Smooth muscle cell (in vitro differentiated cells): ENCODE results near the gene PIK3C2G. TPM values are rescaled to one million over a fixed set of nuclear protein-coding genes. Genes with fewer than 3 reads are reported as not detected.

Experiments
- DNase-seq: peaks from one replicate; lab custom pipeline; 2025; ENCODE audit not compliant: unreplicated experiment; lab: John Stamatoyannopoulos, UW
- H2AFZ ChIP-seq: fragments of 200-600 bp; sonication (generic); 2 replicates; pipeline ENCODE4 v1.6.0; 2016; ENCODE audit warnings: antibody characterized with exemption, low read depth, mild to moderate bottlenecking
- H3F3A ChIP-seq: fragments of 200-600 bp; sonication (generic); 2 replicates; pipeline ENCODE4 v1.6.0; 2017; ENCODE audit warnings: antibody characterized with exemption, low read depth
- H3K27ac ChIP-seq: fragments of 200-600 bp; sonication (generic); 2 replicates; pipeline ENCODE4 v1.5.1; 2016; ENCODE audit warnings: low read depth, mild to moderate bottlenecking
- H3K27me3 ChIP-seq: fragments of 200-600 bp; sonication (generic); 2 replicates; pipeline ENCODE4 v1.6.1; 2016; ENCODE audit warnings: low read depth, mild to moderate bottlenecking
- H3K36me3 ChIP-seq: fragments of 200-600 bp; sonication (generic); 2 replicates; pipeline ENCODE4 v1.5.1; 2016; ENCODE audit warnings: low read depth
- H3K4me1 ChIP-seq: fragments of 200-600 bp; sonication (generic); 2 replicates; pipeline ENCODE4 v1.5.1; 2016; ENCODE audit warnings: low read depth
- H3K4me2 ChIP-seq: fragments of 200-600 bp; sonication (generic); 2 replicates; pipeline ENCODE4 v1.6.0; 2016; ENCODE audit warnings: mild to moderate bottlenecking
- H3K4me3 ChIP-seq: fragments of 200-600 bp; sonication (generic); 2 replicates; pipeline ENCODE4 v1.5.1; 2016; ENCODE audit warnings: mild to moderate bottlenecking
- H3K79me2 ChIP-seq: fragments of 200-600 bp; sonication (generic); 2 replicates; pipeline ENCODE4 v1.6.0; 2016; ENCODE audit warnings: low read depth, mild to moderate bottlenecking
- H3K9ac ChIP-seq: fragments of 200-600 bp; sonication (generic); 2 replicates; pipeline ENCODE4 v1.6.0; 2016; ENCODE audit warnings: low read depth
- H3K9me3 ChIP-seq: fragments of 200-600 bp; sonication (generic); replicated peaks from 2 replicates; pipeline ENCODE4 v1.5.1; 2016; ENCODE audit warnings: low read depth
- H4K20me1 ChIP-seq: fragments of 200-600 bp; sonication (generic); 2 replicates; pipeline ENCODE4 v1.6.0; 2016; ENCODE audit warnings: low read depth
- CTCF ChIP-seq: fragments of 200-600 bp; sonication (generic); IDR thresholded peaks from 2 replicates; pipeline ENCODE4 v1.5.1; 2017; ENCODE audit warnings: borderline replicate concordance, mild to moderate bottlenecking, antibody characterized with exemption; ENCODE audit not compliant: insufficient read depth, poor library complexity, severe bottlenecking
- WGBS: methylation state at CpG from one replicate; pipeline ENCODE4 v1.1.7; 2016; ENCODE audit warnings: low lambda C conversion rate; 5-methylcytosine and 5-hydroxymethylcytosine counted together
- polyA plus RNA-seq: library from polyadenylated mRNA; unstranded; fragments of >200 nt; fragmentation: Nextera tagmentation; extraction: Ambion mirVana; gene quantifications from 2 replicates; pipeline ENCODE4 v1.2.1, GENCODE V29; 2016
- total RNA-seq: library from RNA; depleted of rRNA; stranded (reverse); fragments of >200 nt; gene quantifications from 2 replicates; pipeline ENCODE4 v1.2.3, GENCODE V29; 2014

The PIK3C2G gene
- total and polyA plus RNA-seq, 2 experiments from 2014 or later, result 0.63 TPM; not detected in 1

DNA sequence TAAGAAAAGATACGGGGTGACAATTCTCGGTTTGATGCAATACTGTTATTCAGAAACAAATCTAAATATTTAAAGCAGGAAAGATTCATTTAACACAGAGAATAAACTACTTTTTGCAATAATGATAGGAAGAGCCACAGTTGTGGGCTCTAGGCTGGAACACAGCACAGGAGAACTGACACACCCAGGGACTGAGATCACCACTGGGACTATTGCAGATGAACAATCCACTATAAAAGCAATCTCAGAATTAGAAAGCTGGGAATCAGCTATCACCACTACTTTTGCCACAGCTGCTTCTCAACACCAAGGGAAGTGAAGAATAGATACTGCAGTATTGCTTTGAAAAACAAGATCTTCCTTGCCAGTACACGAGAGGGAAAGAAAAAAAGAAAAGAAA is 4.1 kb upstream of the PIK3C2G start:
- no peaks in the 10 kb centered on the region for H4K20me1 ChIP-seq
- H3K27ac ChIP-seq, result no peak overlapping the region
- DNase-seq, result no peak
- WGBS, result 91% methylated on average over 3 of the region's 3 CpGs
- no peak overlapping the region for H2AFZ ChIP-seq
- no peaks in the 10 kb centered on the region for H3K9me3 ChIP-seq
- H3K4me1 ChIP-seq, result no peaks in the 10 kb centered on the region
- H3K4me2 ChIP-seq, result no peak overlapping the region
- no peak overlapping the region for H3K9ac ChIP-seq
- peaks cover 4% of the 10 kb centered on the region for H3K27me3 ChIP-seq
- H3K36me3 ChIP-seq, result no peaks in the 10 kb centered on the region
- no peaks in the 10 kb centered on the region for H3K79me2 ChIP-seq
- no peak overlapping the region for H3K4me3 ChIP-seq
- H3F3A ChIP-seq, result no peaks in the 10 kb centered on the region
- no peak for TF ChIP-seq CTCF

DNA sequence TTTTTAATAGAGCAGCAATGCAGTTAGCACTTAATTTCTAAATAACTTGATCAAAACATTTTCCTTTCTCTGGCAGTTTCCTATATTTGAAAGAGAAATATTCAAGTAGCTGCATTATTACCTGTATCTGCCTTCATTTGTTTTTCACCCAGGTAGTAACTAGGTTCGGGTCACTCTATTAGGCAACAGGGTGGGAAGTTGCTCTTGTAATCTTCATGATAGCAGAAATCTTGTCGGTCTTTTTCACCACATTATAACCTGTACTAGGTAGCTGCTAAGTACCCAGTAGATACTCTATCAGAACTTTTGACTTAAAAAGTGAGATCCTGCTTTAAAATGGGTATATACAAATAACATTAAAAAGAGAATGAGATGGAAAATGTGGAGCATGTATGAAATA is 2.4 kb upstream of the PIK3C2G start:
- Histone ChIP-seq H3F3A (no peaks in the 10 kb centered on the region), H3K4me2 (no peak overlapping the region), H3K36me3 (no peaks in the 10 kb centered on the region), H3K27ac (no peak overlapping the region), H3K79me2 (no peaks in the 10 kb centered on the region), H3K4me1 (no peaks in the 10 kb centered on the region), H2AFZ (no peak overlapping the region), H4K20me1 (no peaks in the 10 kb centered on the region), H3K27me3 (peaks cover 4% of the 10 kb centered on the region), H3K4me3 (no peak overlapping the region), H3K9me3 (no peaks in the 10 kb centered on the region), H3K9ac (no peak overlapping the region)
- no peak for DNase-seq
- 89% methylated on average over 2 of the region's 2 CpGs for WGBS
- TF ChIP-seq CTCF, result no peak

GRCh38 chr12:18259906-18260682 is 1.2 kb upstream of the PIK3C2G start:
- H3K27ac ChIP-seq, result no peak overlapping the region
- WGBS, result 92% methylated on average over 1 of the region's 1 CpG

More at GRCh38 chr12:18259906-18260682, 1.2 kb upstream of the PIK3C2G start:
- Histone ChIP-seq H3K9me3 (no peaks in the 10 kb centered on the region), H3K27me3 (peaks cover 4% of the 10 kb centered on the region), H4K20me1 (no peaks in the 10 kb centered on the region), H3K79me2 (no peaks in the 10 kb centered on the region), H2AFZ (peak overlapping the region; percentile 75), H3K9ac (no peak overlapping the region), H3F3A (no peaks in the 10 kb centered on the region), H3K36me3 (no peaks in the 10 kb centered on the region), H3K4me2 (no peak overlapping the region), H3K4me1 (no peaks in the 10 kb centered on the region), H3K4me3 (no peak overlapping the region)
- DNase-seq, result no peak
- TF ChIP-seq CTCF, result no peak
